HG03139 (cell line): Measurements from ENCODE around the gene SPOCK3.

Source experiments
- ATAC-seq: cut with Tn5 transposase; IDR thresholded peaks from one replicate; pipeline ENCODE4 v1.9.1; 2021; ENCODE audit not compliant: unreplicated experiment

SPOCK3 gene

DNA sequence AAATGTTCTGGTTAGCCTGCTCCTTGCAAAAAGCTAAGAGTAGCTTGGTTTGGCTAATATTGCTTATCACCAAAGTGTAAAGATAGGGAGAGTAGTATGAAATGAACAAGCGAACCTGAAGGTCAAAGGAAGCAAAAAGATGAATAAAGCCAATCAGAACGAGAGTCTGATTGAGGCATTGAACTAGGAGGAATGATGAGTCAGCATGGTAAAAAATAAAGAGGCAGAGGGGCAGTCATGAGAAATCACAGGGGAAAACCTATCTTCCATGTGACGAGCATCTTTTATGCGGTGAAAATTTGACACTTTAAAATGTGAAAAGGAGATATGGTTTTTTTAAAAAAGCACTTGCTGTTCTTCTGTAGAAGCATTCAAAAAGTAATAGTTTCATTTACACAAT lies 533.7 kb downstream of the SPOCK3 start:
- ATAC-seq, result no peak

DNA sequence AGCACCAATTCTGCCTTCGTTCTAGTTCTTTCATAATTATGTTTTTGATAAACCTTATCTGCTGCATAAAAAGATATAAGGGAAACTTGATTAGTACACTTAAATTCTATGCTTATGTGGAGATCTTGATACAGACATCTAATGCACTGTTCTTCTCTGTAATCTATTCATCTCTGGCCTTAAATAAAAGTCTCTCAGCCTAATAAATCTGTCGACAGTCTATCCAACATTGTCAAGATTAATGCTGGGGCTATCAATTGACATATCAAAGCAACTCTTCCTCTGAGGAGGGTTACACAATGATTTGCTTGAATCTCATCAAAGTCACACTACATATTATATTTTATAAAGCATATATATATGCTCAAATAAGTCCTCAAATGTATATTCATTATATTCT lies 545.5 kb downstream of the SPOCK3 start:
- ATAC-seq, result no peak

DNA sequence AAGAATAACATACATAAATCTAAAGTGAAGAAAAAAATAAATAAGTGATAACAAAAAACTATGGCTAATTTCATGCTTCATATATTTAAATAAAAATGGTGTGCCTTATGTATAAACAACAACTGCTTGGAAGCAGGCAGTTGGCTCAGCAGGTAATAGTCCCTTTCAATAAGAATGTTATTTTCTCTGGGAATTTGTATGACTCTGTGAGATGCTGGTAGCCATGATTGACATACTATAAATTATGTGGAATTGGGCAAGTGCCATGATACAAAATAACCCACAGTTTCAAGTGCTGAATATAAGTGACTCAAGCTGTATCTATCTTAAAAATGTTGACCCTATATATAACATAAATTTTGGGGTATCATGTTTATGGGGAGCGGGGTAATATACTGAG lies 546.5 kb downstream of the SPOCK3 start:
- ATAC-seq, result no peak
